Adrenal gland (tissue), 5 donors: ENCODE data around the gene LIN7B.

Experiments used
- CTCF ChIP-seq, 6 experiments: fragments of 450-650 bp in 4 of 6; fragments of 200-600 bp in 2 of 6; sonication (generic) in 1 of 6; IDR thresholded peaks; 1 replicate in 5 of 6; 2 replicates in 1 of 6; pipeline versions ENCODE4 v1.5.1 to v1.8.0; 2016 to 2021; ENCODE audit warnings: antibody characterized with exemption in 6 of 6, mild to moderate bottlenecking in 2 of 6, moderate library complexity in 1 of 6
- POLR2A ChIP-seq, 2 donors: fragments of 450-650 bp; IDR thresholded peaks; one replicate each; pipeline ENCODE4 v1.6.1; 2017; ENCODE audit warnings: antibody characterized with exemption in 2 of 2, mild to moderate bottlenecking in 2 of 2, moderate library complexity in 1 of 2
- donor health status: DM: no; HTN: no; CAD: no.

GRCh38 chr19:49073514-49074378, 40.4 kb upstream of the LIN7B start:
- TF ChIP-seq POLR2A (IDR thresholded peaks at IDR 0.05) (no peak), CTCF (IDR thresholded peaks at IDR 0.05) (peak in 1 of 6 experiments; percentile 19)
